ENCODE data around the gene HOXA7.

The HOXA7 gene

GRCh38 chr7:27185854-27186667 lies 29.6 kb upstream of the HOXA7 start:
- no peak overlapping the region for H3K4me3 ChIP-seq (ENCODE audit: extremely low read depth, insufficient read depth, low read length, poor library complexity, severe bottlenecking)
- H3K27ac ChIP-seq (ENCODE audit: low read depth, low read length, severe bottlenecking), result no peak overlapping the region
- no peaks in the 10 kb centered on the region for H3K36me3 ChIP-seq (ENCODE audit: control insufficient read depth, insufficient read depth, low read length)
- no peaks in the 10 kb centered on the region for H3K9me3 ChIP-seq (ENCODE audit: control insufficient read depth, low read length)
- WGBS, 2 experiments (ENCODE audit: insufficient coverage in 2 of 2), result 2 to 3% methylated on average over 19 to 21 of the region's 24 CpGs
- peaks cover 18% of the 10 kb centered on the region for H3K4me1 ChIP-seq (ENCODE audit: control insufficient read depth, insufficient read depth, low read length, poor library complexity, severe bottlenecking)

- Histone ChIP-seq H3K36me3 (ENCODE audit: control insufficient read depth, insufficient read depth, low read length) (no peaks in the 10 kb centered on the region), H3K27ac (ENCODE audit: low read depth, low read length, severe bottlenecking) (no peak within 1 kb of the TSS), H3K4me3 (ENCODE audit: extremely low read depth, insufficient read depth, low read length, poor library complexity, severe bottlenecking) (peak within 1 kb of the TSS; percentile 34), H3K4me1 (ENCODE audit: control insufficient read depth, insufficient read depth, low read length, poor library complexity, severe bottlenecking) (peaks cover 18% of the 10 kb centered on the region), H3K9me3 (ENCODE audit: control insufficient read depth, low read length) (no peaks in the 10 kb centered on the region)
- 2 to 3% methylated on average over 27 to 40 of the region's 43 CpGs for WGBS, 2 experiments (ENCODE audit: insufficient coverage in 2 of 2)
These were observed 28.8 kb upstream of the HOXA7 start, which contains the start of gene HOXA11 for GRCh38 chr7:27185013-27185853. HOXA11 (minus strand) TSS chr7:27185232; CDS start chr7:27185144, 88 bp downstream.

- whole genome bisulfite sequencing, 2 experiments (ENCODE audit: insufficient coverage in 2 of 2), result 1% methylated on average over 50 to 58 of the region's 72 CpGs
- no peaks in the 10 kb centered on the region for H3K36me3 ChIP-seq (ENCODE audit: control insufficient read depth, insufficient read depth, low read length)
- H3K9me3 ChIP-seq (ENCODE audit: control insufficient read depth, low read length), result no peaks in the 10 kb centered on the region
- peaks cover 18% of the 10 kb centered on the region for H3K4me1 ChIP-seq (ENCODE audit: control insufficient read depth, insufficient read depth, low read length, poor library complexity, severe bottlenecking)
- peak overlapping the region; percentile 34 for H3K4me3 ChIP-seq (ENCODE audit: extremely low read depth, insufficient read depth, low read length, poor library complexity, severe bottlenecking)
- H3K27ac ChIP-seq (ENCODE audit: low read depth, low read length, severe bottlenecking), result no peak overlapping the region
These were observed 28.0 kb upstream of the HOXA7 start for GRCh38 chr7:27184337-27185012.

GRCh38 chr7:27183682-27184336 lies 27.3 kb upstream of the HOXA7 start:
- Histone ChIP-seq H3K4me1 (ENCODE audit: control insufficient read depth, insufficient read depth, low read length, poor library complexity, severe bottlenecking) (peaks cover 12% of the 10 kb centered on the region), H3K4me3 (ENCODE audit: extremely low read depth, insufficient read depth, low read length, poor library complexity, severe bottlenecking) (peak overlapping the region; percentile 34), H3K27ac (ENCODE audit: low read depth, low read length, severe bottlenecking) (no peak overlapping the region), H3K9me3 (ENCODE audit: control insufficient read depth, low read length) (no peaks in the 10 kb centered on the region), H3K36me3 (ENCODE audit: control insufficient read depth, insufficient read depth, low read length) (no peaks in the 10 kb centered on the region)
- WGBS, 2 experiments (ENCODE audit: insufficient coverage in 2 of 2), result 1 to 2% methylated on average over 19 to 23 of the region's 30 CpGs

- no peaks in the 10 kb centered on the region for H3K36me3 ChIP-seq (ENCODE audit: control insufficient read depth, insufficient read depth, low read length)
- H3K27ac ChIP-seq (ENCODE audit: low read depth, low read length, severe bottlenecking), result no peak overlapping the region
- peaks cover 6% of the 10 kb centered on the region for H3K4me1 ChIP-seq (ENCODE audit: control insufficient read depth, insufficient read depth, low read length, poor library complexity, severe bottlenecking)
- peak overlapping the region; percentile 5 for H3K4me3 ChIP-seq (ENCODE audit: extremely low read depth, insufficient read depth, low read length, poor library complexity, severe bottlenecking)
- H3K9me3 ChIP-seq (ENCODE audit: control insufficient read depth, low read length), result no peaks in the 10 kb centered on the region
- WGBS, 2 experiments (ENCODE audit: insufficient coverage in 2 of 2), result 2% methylated on average over 17 to 27 of the region's 39 CpGs
These were observed 26.6 kb upstream of the HOXA7 start for GRCh38 chr7:27182861-27183681.

- Histone ChIP-seq H3K36me3 (ENCODE audit: control insufficient read depth, insufficient read depth, low read length) (no peaks in the 10 kb centered on the region), H3K4me1 (ENCODE audit: control insufficient read depth, insufficient read depth, low read length, poor library complexity, severe bottlenecking) (peaks cover 6% of the 10 kb centered on the region), H3K27ac (ENCODE audit: low read depth, low read length, severe bottlenecking) (no peak overlapping the region), H3K4me3 (ENCODE audit: extremely low read depth, insufficient read depth, low read length, poor library complexity, severe bottlenecking) (no peak overlapping the region), H3K9me3 (ENCODE audit: control insufficient read depth, low read length) (no peaks in the 10 kb centered on the region)
- 10 to 46% methylated on average over 2 to 3 of the region's 4 CpGs for WGBS, 2 experiments (ENCODE audit: insufficient coverage in 2 of 2)
These were observed 25.9 kb upstream of the HOXA7 start for GRCh38 chr7:27182285-27182841.

- Histone ChIP-seq H3K9me3 (ENCODE audit: control insufficient read depth, low read length) (no peaks in the 10 kb centered on the region), H3K27ac (ENCODE audit: low read depth, low read length, severe bottlenecking) (no peak overlapping the region), H3K4me3 (ENCODE audit: extremely low read depth, insufficient read depth, low read length, poor library complexity, severe bottlenecking) (no peak overlapping the region), H3K36me3 (ENCODE audit: control insufficient read depth, insufficient read depth, low read length) (no peaks in the 10 kb centered on the region), H3K4me1 (ENCODE audit: control insufficient read depth, insufficient read depth, low read length, poor library complexity, severe bottlenecking) (peaks cover 6% of the 10 kb centered on the region)
- WGBS, 2 experiments (ENCODE audit: insufficient coverage in 2 of 2), result 0 to 52% methylated on average over 1 to 3 of the region's 4 CpGs
These were observed 25.4 kb upstream of the HOXA7 start for GRCh38 chr7:27181795-27182275.

- peaks cover 6% of the 10 kb centered on the region for H3K4me1 ChIP-seq (ENCODE audit: control insufficient read depth, insufficient read depth, low read length, poor library complexity, severe bottlenecking)
- WGBS, 2 experiments (ENCODE audit: insufficient coverage in 2 of 2), result 26 to 40% methylated on average over 9 of the region's 12 CpGs
- no peak overlapping the region for H3K27ac ChIP-seq (ENCODE audit: low read depth, low read length, severe bottlenecking)
- H3K4me3 ChIP-seq (ENCODE audit: extremely low read depth, insufficient read depth, low read length, poor library complexity, severe bottlenecking), result no peak overlapping the region
- no peaks in the 10 kb centered on the region for H3K36me3 ChIP-seq (ENCODE audit: control insufficient read depth, insufficient read depth, low read length)
- H3K9me3 ChIP-seq (ENCODE audit: control insufficient read depth, low read length), result no peaks in the 10 kb centered on the region
These were observed 24.3 kb upstream of the HOXA7 start for GRCh38 chr7:27180431-27181420.

Data from mesodermal cell (in vitro differentiated cells).